22Rv1 (cell line): Measurements from ENCODE around the gene EMC9.

Experiments used
- ZFX ChIP-seq: fragments of 450-650 bp; IDR thresholded peaks from 2 replicates; pipeline ENCODE4 v1.6.1; 2017; ENCODE audit warnings: antibody characterized with exemption, borderline replicate concordance
- TF ChIP-seq, protein P1 (sequence below): fragments of 450-650 bp; IDR thresholded peaks from 2 replicates; pipeline ENCODE4 v1.5.1; 2017; ENCODE audit warnings: mild to moderate bottlenecking

DNA sequence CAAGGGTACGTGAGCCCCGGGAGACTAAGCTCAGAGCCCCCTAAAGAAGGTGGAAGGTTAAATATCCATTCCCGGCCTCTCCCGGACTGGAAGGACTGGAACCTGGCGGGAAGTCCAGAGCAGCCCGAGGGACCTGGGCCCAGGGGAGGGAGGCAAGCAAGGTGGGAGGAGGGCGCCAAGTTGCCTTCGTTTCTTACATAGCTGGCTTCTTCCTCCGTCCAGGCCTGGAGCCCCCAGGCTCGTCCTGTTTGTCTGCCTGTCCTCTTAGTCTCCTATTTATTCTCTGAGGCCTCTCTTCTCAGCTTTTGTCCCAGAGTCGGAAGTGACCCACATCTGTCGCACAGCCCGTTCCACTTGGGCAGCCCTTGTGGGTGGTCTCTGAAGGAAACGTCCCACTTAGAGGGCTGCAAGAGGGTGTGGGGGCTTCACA is 46.5 kb downstream of the EMC9 start:
- TF ChIP-seq, protein P1, sequence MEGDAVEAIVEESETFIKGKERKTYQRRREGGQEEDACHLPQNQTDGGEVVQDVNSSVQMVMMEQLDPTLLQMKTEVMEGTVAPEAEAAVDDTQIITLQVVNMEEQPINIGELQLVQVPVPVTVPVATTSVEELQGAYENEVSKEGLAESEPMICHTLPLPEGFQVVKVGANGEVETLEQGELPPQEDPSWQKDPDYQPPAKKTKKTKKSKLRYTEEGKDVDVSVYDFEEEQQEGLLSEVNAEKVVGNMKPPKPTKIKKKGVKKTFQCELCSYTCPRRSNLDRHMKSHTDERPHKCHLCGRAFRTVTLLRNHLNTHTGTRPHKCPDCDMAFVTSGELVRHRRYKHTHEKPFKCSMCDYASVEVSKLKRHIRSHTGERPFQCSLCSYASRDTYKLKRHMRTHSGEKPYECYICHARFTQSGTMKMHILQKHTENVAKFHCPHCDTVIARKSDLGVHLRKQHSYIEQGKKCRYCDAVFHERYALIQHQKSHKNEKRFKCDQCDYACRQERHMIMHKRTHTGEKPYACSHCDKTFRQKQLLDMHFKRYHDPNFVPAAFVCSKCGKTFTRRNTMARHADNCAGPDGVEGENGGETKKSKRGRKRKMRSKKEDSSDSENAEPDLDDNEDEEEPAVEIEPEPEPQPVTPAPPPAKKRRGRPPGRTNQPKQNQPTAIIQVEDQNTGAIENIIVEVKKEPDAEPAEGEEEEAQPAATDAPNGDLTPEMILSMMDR: no peak
- TF ChIP-seq ZFX: no peak
